Caki2 (cell line): Measurements from ENCODE around the gene VEGFB. TPM values are rescaled to one million over a fixed set of nuclear protein-coding genes. Genes with fewer than 3 reads are reported as not detected.

Experiments
- DNase-seq: peaks from one replicate; pipeline ENCODE4 v3.0.0-alpha.2; 2015; ENCODE audit warnings: low read depth
- in situ Hi-C: cut with HindIII; loops from 2 replicates; pipeline ENCODE4 v1.10.0; 2016; ENCODE audit warnings: low sequenced_read_pairs, low pct_unique_long_range_greater_than_20kb, mixed read lengths
- total RNA-seq: library from RNA; depleted of rRNA; stranded (reverse); fragments of >200 nt; shearing (Covaris generic); gene quantifications from 2 replicates; pipeline ENCODE4 v1.2.3, GENCODE V29; 2014; ENCODE audit warnings: low replicate concordance

The VEGFB gene
- total RNA-seq, 1 experiment from 2014 or later, result 66.2 TPM

GRCh38 chr11:64265176-64266160 lies 31.1 kb downstream of the VEGFB start:
- in situ Hi-C loops, result no loop called here
- DNase-seq, result no peak

DNA sequence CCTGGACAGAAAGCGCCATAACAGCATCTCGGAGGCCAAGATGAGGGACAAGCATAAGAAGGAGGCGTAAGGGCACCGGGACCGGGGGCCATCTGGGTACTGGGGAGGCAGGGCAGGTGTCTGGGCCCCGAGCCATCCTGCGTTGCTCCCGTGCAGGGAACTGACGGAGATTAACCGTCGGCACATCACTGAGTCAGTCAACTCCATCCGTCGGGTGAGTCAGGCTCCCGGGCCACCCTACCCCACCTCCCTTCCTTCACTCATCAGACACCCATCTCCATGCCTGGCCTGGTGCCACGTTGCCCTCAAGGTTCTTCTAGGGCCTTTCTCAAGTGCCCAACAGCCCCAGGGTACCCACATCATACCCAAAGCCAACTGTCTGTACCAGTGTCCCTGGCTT lies 32.0 kb downstream of the VEGFB start:
- no peak for DNase-seq

DNA sequence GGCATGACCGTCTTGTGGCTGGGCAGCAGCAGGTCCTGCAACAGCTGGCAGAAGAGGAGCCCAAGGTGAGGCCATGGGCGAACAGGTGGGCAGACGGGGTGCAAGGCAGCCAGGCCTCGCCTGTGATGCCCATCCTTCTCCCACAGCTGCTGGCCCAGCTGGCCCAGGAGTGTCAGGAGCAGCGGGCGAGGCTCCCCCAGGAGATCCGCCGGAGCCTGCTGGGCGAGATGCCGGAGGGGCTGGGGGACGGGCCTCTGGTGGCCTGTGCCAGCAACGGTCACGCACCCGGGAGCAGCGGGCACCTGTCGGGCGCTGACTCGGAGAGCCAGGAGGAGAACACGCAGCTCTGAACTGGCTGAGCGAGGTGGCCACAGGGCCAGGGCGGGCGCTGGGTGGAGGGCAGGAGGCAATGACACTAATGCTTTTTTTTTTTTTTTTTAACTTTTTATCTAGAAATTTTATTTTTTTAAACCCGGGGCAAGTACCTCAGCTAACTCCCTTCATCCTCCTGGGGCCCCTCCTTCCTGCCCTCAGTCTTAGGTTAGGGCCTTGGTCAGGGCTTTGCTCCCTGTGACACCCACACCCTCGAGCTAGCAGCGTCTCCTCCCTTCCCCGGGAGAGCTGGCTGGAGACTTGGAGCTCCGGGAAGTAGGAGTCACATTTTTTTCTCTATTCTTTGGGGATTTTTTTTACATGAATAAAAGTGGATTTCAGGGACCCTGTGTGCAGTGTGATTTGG lies 33.0 kb downstream of the VEGFB start:
- in situ Hi-C loops, result no loop called here
- DNase-seq, result no peak

More for the DNA sequence above, 32.0 kb downstream of the VEGFB start:
- in situ Hi-C loops, result no loop called here

DNA sequence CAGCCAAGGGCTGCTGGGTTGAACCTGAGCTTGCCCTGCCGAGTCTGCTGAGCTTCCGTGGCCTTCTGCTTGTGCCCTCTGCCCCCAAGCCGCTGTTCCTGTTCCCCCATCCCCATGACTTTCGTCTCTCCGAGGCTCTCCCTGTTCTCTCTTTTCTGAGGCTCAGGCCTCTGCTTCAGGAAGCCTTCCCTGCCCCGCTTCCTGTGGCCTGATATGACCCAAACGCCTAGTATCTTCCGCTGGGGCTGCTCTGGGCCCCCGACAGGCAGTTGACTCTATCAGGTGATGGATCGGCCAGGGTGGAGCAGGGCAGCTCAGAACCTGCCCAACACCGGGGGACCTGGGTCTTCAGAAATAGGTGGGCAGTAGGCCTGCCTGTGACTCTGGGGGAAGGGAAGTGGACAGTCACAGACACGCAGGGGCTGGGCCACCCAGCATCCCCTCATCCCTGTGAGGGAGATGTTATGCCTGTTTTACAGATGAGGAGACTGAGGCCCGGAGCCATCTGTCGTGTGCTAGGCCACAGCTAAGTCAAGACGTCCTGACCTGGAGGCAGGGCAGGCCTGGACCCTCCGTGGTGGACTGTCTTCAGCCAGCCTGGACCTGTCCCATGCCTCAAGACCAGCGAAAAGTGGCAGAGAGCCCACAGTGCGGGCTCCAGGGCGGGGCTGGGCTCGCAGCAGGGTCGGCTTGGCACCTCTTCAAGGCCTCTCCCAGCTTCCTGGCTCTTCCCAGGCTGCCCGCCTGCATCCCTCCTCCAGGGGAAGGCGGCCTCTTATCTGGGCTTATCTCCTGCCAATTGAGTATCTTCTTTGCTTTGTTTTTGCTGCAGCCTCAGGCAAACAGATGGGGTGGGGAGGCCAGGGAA lies 33.9 kb downstream of the VEGFB start:
- in situ Hi-C loops, result no loop called here
- peak; percentile 44 for DNase-seq

- in situ Hi-C loops, result no loop called here
Measured at GRCh38 chr11:64268893-64269539, 34.6 kb downstream of the VEGFB start.

GRCh38 chr11:64269540-64270220 lies 35.3 kb downstream of the VEGFB start:
- in situ Hi-C loops, result no loop called here
- peak; percentile 99 for DNase-seq

More at GRCh38 chr11:64268893-64269539, 34.6 kb downstream of the VEGFB start:
- DNase-seq, result peak; percentile 50

- no peak for DNase-seq
- in situ Hi-C loops, result no loop called here
Measured at GRCh38 chr11:64275031-64275800, 40.8 kb downstream of the VEGFB start.

DNA sequence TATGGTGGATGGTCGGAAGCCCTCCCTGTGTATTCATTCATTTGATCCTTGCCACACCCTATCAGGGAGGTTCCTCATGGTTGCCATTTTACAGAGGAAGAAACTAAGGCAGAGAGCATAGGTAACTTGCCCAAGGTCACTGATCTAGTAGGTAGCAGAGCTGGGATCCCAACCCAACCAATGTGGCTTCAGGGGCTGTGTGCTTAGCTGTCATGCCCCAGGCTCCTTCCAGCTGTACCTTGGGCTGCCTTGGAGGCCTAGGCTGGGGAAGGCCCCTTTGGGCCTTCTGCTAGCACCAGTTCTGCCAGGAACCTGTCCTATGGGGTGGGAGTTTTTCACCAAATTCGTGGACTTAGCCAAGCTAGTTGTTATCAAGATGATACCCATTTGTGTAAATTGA lies 41.5 kb downstream of the VEGFB start:
- in situ Hi-C loops, result no loop called here
- no peak for DNase-seq

GRCh38 chr11:64276653-64277431 lies 42.5 kb downstream of the VEGFB start:
- no peak for DNase-seq
- in situ Hi-C loops, result no loop called here

DNA sequence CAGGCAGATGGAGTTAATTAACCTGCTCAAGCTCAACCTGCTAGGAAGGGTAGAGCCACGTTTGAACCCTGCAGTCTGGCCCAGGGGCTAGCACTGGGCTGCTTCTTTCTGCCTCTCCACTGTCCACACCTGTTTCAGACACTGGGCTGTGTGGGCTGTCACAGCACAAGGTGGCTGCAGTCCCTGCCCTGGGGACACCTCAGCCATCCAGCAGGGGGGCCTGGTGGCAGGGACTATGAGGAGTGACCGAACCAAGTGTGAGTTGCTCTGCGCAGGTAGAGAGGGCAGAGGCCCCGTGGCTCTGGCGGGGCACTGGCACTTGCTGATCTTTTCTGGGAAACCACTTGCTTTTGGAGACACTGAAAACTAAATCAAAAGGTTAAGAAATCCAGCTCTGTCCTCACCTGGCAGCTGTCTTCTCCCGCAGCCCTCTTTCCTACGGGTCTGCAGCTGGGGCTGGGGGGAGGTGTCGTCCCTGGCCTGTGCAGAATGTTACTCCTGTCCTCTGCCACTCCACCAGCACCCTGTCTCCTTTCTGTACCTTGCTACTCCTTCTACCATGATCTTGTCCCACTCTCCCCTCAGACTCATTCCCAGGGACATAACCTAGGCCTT lies 44.3 kb downstream of the VEGFB start:
- in situ Hi-C loops, result no loop called here
- DNase-seq, result no peak

DNA sequence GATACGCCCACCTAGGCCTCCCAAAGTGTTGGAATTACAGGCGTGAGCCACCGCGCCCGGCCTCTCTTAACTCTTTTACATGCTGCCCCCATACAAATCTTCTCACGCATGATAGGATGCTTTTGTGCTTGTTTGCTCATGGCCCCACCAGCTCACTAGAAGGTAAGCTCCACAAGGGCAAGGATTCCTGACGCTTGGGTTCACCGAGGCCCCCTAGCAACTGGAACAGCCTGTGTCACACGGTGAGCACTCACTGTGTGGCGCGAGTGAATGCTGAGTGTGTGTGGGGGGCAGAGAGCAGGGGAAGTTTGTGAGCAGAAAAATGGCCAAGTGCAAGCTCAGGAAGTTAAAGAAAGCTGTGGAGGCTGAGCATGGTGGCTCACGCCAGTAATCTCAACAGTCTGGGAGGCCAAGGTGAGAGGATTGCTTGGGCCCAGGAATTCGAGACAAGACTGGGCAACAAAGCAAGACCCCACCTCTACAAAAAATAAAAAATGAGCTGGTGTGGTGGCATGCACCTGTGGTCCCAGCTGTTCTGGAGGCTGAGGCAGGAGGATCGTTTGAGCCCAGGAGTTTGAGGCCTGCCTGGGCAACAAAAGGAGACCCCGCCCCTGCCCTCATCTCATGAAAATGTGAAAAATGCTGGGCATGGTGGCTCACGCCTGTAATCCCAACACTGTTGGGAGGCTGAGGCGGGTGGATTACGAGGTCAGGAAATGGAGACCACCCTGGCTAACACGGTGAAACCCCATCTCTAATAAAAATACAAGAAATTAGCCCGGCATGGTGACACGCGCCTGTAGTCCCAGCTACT lies 47.8 kb downstream of the VEGFB start:
- no peak for DNase-seq
- in situ Hi-C loops, result no loop called here

DNA sequence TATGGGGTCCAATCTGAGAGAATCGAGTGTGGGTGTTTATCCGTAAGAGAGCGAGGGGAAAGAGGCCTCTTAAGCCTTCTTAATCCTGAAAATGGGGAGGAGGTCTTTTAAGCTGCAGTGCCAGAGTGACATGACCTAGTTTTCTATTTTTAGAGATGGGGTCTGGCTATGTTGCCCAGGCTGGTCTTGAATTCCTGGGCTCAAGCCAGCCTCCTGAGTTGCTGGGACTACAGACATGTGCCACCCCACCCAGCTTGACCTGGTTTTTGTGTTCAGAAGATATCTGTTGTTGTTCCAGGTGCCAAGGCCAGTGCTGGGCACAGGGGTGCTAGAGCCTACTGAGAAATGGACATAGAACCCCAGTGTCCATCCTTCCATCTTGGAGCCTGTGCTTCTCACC lies 48.7 kb downstream of the VEGFB start:
- in situ Hi-C loops, result no loop called here
- DNase-seq, result no peak

GRCh38 chr11:64284048-64284961 lies 49.9 kb downstream of the VEGFB start, which contains the start of gene BAD:
TSS of gene BAD (minus strand) at chr11:64284665. CDS start at chr11:64284368, 297 bp downstream.
- peak; percentile 81 for DNase-seq
- in situ Hi-C loops, result no loop called here
